Measurements from ENCODE around the gene SETBP1. TPM values are rescaled to one million over a fixed set of nuclear protein-coding genes. Genes with fewer than 3 reads are reported as not detected.
A peak's percentile ranks its signal among the peaks of the same experiment; 100 is the strongest.

Gene SETBP1
- total and polyA plus RNA-seq, 2 of the 4 experiments (the other 2 are of a cell fraction), result 0.19 to 0.36 TPM

GRCh38 chr18:44742718-44743311 is 62.1 kb downstream of the SETBP1 start:
- Histone ChIP-seq H3K18ac (ENCODE audit: low read depth, low read length) (no peak overlapping the region; the same call in 1 of the 2 replicates), H2BK5ac (ENCODE audit: low read depth, low read length, poor library complexity, severe bottlenecking) (no peak overlapping the region), H2BK120ac (ENCODE audit: low read depth, low read length) (no peak overlapping the region), H3K27me3 (ENCODE audit: control insufficient read depth, insufficient read depth, low read length) (peaks cover 4% of the 10 kb centered on the region; the same call in 1 of the 2 replicates), H3K23ac (ENCODE audit: low read depth, low read length) (no peak overlapping the region), H2BK20ac (ENCODE audit: low read depth, low read length) (no peak overlapping the region), H3K14ac (replicated peaks; ENCODE audit: low read depth, low read length) (no peak overlapping the region), H3K4me2 (ENCODE audit: low read depth, low read length) (peak overlapping the region; percentile 57; the same call in 1 of the 2 replicates), H3K4ac (ENCODE audit: low read depth, low read length) (no peak overlapping the region), H3K79me1 (ENCODE audit: low read depth in 1 of 2, low read length in 2 of 2) (no peaks in the 10 kb centered on the region), H4K20me1 (ENCODE audit: insufficient read depth, low read length) (no peaks in the 10 kb centered on the region), H4K91ac (ENCODE audit: insufficient read depth, low read depth, low read length) (no peak overlapping the region), H2AK5ac (ENCODE audit: low read depth, low read length) (no peak overlapping the region), H2AFZ (replicated peaks; ENCODE audit: low read length, poor library complexity) (no peak overlapping the region), H4K8ac (ENCODE audit: low read depth in 2 of 2, low read length in 2 of 2) (no peak overlapping the region), H4K5ac (ENCODE audit: low read depth, low read length) (no peak overlapping the region; the same call in 1 of the 2 replicates), H3K27ac (ENCODE audit: insufficient read depth, low read length) (no peak overlapping the region), H3K4me1 (ENCODE audit: control insufficient read depth, insufficient read depth, low read length) (no peaks in the 10 kb centered on the region; the same call in 1 of the 2 replicates), H3K9me1 (ENCODE audit: insufficient read depth, low read length) (0 out of 2 replicates have a peak, but pooled peaks cover 1% of the 10 kb centered on the region), H3K36me3 (ENCODE audit: control insufficient read depth, insufficient read depth, low read length) (no peaks in the 10 kb centered on the region), H3K56ac (ENCODE audit: extremely low read depth, insufficient read depth, low read length) (no peak overlapping the region), H2BK15ac (ENCODE audit: low read depth, low read length) (no peak overlapping the region), H3K9me3 (ENCODE audit: control insufficient read depth, insufficient read depth, low read length) (no peaks in the 10 kb centered on the region), H3K4me3 (ENCODE audit: insufficient read depth, low read depth, low read length) (no peak overlapping the region), H3K9ac (ENCODE audit: low read depth, low read length) (no peak overlapping the region), H2AK9ac (replicated peaks; ENCODE audit: low read depth, low read length, poor library complexity) (no peak overlapping the region)
- intact Hi-C loops (cut with micrococcal nuclease), result no loop called here
- 10% methylated on average over 2 of the region's 3 CpGs; no CpG with 5 or more reads in 1 of the 2 experiments for WGBS, 2 experiments (ENCODE audit: extremely low coverage in 2 of 2, insufficient read length in 1 of 2)
- in situ Hi-C loops (cut with MboI; ENCODE audit: low sequenced_read_pairs), result no loop called here
- ChIA-PET CTCF (no interaction called here), POLR2A (ENCODE audit: unreplicated experiment) (no interaction called here)
- dilution Hi-C loops (cut with HindIII; ENCODE audit: low sequenced_read_pairs, unreplicated experiment), result no loop called here
- ATAC-seq (ENCODE audit: low read depth), result peak; percentile 40
- BruUV-seq (replicated peaks), result no TSS peak
- TF ChIP-seq, protein P1, sequence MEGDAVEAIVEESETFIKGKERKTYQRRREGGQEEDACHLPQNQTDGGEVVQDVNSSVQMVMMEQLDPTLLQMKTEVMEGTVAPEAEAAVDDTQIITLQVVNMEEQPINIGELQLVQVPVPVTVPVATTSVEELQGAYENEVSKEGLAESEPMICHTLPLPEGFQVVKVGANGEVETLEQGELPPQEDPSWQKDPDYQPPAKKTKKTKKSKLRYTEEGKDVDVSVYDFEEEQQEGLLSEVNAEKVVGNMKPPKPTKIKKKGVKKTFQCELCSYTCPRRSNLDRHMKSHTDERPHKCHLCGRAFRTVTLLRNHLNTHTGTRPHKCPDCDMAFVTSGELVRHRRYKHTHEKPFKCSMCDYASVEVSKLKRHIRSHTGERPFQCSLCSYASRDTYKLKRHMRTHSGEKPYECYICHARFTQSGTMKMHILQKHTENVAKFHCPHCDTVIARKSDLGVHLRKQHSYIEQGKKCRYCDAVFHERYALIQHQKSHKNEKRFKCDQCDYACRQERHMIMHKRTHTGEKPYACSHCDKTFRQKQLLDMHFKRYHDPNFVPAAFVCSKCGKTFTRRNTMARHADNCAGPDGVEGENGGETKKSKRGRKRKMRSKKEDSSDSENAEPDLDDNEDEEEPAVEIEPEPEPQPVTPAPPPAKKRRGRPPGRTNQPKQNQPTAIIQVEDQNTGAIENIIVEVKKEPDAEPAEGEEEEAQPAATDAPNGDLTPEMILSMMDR (conservative IDR thresholded peaks at IDR 0.05; ENCODE audit: low read depth, low read length), result no peak
- TF ChIP-seq CEBPB (IDR thresholded peaks at IDR 0.05; ENCODE audit: low read depth, low read length), result no peak
- TF ChIP-seq, protein P2, sequence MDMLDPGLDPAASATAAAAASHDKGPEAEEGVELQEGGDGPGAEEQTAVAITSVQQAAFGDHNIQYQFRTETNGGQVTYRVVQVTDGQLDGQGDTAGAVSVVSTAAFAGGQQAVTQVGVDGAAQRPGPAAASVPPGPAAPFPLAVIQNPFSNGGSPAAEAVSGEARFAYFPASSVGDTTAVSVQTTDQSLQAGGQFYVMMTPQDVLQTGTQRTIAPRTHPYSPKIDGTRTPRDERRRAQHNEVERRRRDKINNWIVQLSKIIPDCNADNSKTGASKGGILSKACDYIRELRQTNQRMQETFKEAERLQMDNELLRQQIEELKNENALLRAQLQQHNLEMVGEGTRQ (IDR thresholded peaks at IDR 0.05; ENCODE audit: low read depth, low read length), result no peak
- no peak for TF ChIP-seq CHD1 (IDR thresholded peaks at IDR 0.05; ENCODE audit: low read depth, low read length)
- TF ChIP-seq SMC3 (IDR thresholded peaks at IDR 0.05; ENCODE audit: low read depth, low read length), result no peak
- no peak for TF ChIP-seq RFX5 (IDR thresholded peaks at IDR 0.05; ENCODE audit: low read depth, low read length)
- TF ChIP-seq RCOR1 (IDR thresholded peaks at IDR 0.05; ENCODE audit: insufficient replicate concordance, low read length), result no peak
- DNase-seq, result peak; percentile 29

Data from IMR-90 (cell line).